Measurements from ENCODE around the gene CACNA1I.

DNA sequence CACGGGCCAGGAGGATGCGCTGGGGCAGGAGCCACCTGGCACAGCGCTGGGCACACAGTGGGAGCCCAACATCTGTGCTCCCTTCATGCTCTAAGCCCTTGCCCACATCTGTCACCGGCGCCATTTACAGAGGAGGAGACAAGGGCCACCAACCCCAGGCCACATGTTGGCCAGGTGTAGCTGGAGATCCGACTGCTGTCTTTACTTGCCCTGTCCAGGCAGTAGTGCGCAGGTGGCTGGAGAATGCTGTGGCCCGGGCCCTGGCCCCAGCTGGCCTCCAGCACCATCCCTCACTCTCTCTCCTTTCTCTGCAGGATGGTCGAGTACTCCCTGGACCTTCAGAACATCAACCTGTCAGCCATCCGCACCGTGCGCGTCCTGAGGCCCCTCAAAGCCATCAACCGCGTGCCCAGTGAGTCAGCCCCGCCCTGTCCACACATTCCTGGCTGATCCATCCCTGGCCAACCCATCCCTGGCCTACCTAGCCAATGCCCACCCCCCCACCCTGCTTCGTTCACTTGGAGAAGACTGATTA is 48.5 kb downstream of the CACNA1I start:
- TF ChIP-seq, protein P1, sequence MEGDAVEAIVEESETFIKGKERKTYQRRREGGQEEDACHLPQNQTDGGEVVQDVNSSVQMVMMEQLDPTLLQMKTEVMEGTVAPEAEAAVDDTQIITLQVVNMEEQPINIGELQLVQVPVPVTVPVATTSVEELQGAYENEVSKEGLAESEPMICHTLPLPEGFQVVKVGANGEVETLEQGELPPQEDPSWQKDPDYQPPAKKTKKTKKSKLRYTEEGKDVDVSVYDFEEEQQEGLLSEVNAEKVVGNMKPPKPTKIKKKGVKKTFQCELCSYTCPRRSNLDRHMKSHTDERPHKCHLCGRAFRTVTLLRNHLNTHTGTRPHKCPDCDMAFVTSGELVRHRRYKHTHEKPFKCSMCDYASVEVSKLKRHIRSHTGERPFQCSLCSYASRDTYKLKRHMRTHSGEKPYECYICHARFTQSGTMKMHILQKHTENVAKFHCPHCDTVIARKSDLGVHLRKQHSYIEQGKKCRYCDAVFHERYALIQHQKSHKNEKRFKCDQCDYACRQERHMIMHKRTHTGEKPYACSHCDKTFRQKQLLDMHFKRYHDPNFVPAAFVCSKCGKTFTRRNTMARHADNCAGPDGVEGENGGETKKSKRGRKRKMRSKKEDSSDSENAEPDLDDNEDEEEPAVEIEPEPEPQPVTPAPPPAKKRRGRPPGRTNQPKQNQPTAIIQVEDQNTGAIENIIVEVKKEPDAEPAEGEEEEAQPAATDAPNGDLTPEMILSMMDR (conservative IDR thresholded peaks at IDR 0.05; ENCODE audit: low read depth, low read length), result no peak
- no peak for TF ChIP-seq EZH2 (IDR thresholded peaks at IDR 0.05; ENCODE audit: borderline replicate concordance, low read depth, low read length, poor library complexity, severe bottlenecking)
